Left colon (tissue), 2 donors: ENCODE measurements around the gene PIEZO2. TPM values are rescaled to one million over a fixed set of nuclear protein-coding genes. Genes with fewer than 3 reads are reported as not detected.
"Not testable (repeated sequence)": the region's sequence is repeated elsewhere in the genome, so short reads cannot be mapped to it uniquely, and the experiment has no call there.

Experiments
- ATAC-seq: fragments of 200-7000 bp; cut with Tn5 transposase; one replicate; pipeline ENCODE4 v1.9.1; 2020; ENCODE audit warnings: mild to moderate bottlenecking, moderate library complexity
- DNase-seq, 2 donors: peaks; one replicate each; pipeline ENCODE4 v3.0.0-alpha.2; 2020
- intact Hi-C, 2 donors: fragments of 100-400 bp; cut with DNase I in 1 of 2; cut with micrococcal nuclease in 1 of 2; formaldehyde crosslinking; loops; one replicate each; pipeline versions ENCODE4 v1.11.2 to v1.14.0; 2022; cut with DNase I, micrococcal nuclease
- total RNA-seq, 2 donors: library from RNA; stranded (reverse); fragmentation: NEBNext Ultra II Directional; extraction: Animal tissue kit (Norgen Biotek cat#: 25700); gene quantifications; one replicate each; pipeline ENCODE4 v1.2.1, GENCODE V29; 2021
- donor health status: DM: no; HTN: no; CAD: no.
- donor health status: DM: yes; HTN: yes; CAD: no.

Gene PIEZO2
- total RNA-seq, 2 donors from 2014 or later: 1.3 to 1.4 TPM

DNA sequence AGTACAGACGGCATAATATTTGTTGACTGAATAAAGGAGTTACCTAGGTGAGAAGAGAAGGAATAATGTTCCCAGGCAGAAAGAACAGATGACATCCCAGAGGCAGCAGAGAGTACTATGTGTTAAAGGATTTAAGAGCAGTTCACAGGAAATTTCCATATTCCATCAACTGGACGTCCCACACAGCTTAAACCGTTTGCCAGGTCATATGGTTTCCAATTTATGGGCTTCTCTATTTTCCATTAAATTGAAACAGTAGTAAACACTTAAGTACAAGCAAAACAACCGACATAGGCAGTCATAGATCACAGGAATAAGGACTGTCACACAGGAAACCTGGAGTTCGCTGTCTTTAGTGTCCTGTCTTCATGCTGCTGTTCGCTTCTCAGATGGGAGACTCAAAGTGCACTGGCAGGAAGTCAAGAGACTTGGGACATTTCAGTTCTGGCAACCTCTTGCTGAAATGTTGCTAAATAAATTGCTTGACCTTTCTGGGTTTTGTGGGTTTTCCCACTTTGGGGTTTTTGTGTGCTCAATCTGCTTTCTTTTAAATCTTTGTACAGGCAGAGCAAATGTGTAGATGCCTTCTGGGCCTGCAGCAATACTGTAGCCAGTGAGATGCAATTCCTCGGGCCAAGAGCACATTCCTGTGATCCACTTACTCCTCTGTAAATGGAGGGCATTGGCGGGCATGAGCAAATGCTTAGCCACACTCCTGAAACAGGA lies 5.8 kb upstream of the PIEZO2 start:
- DNase-seq: no peak
- intact Hi-C loops: loop anchor here (10.0 kb wide), 1 partner anchor 300 kb away; no protein-coding TSS in a partner anchor
- ATAC-seq: no peak

DNA sequence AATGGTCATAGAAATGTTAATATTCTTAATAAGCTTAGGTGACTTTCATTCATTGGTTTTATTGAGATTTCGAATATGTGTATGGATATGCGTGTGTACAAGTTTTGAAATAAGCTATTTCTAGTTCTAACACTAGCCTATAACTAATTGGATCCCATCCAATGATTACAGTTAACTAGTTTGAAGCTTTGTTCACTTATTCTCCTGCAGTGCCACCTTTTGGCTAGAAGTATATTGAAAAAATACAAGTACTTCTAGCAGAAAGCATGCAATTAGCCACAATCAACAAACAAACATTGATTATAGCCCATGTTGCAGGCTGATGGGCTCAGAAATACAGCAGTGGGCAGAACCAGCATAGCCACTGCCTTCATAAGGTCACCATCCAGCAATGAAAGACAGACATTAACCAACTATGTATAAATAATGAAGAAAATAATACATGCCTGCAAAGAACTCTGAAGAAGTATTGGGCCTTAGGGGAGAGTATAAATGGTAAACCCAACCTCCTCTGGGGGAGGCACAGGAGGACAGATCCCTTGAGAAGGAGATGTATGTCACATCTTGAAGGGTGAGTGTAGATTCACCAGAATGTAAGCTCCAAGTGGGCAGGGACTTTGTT lies 5.1 kb upstream of the PIEZO2 start:
- intact Hi-C loops: loop anchor here (5.0 to 10.0 kb wide), 2 partner anchors 300 to 592 kb away; no protein-coding TSS in a partner anchor
- ATAC-seq (no peak), DNase-seq (no peak)

- no peak for DNase-seq
- ATAC-seq: no peak
- intact Hi-C loops: loop anchor here (5.0 to 10.0 kb wide), 2 partner anchors 298 to 591 kb away; no protein-coding TSS in a partner anchor
These were observed 3.7 kb upstream of the PIEZO2 start for GRCh38 chr18:11153097-11153496.

DNA sequence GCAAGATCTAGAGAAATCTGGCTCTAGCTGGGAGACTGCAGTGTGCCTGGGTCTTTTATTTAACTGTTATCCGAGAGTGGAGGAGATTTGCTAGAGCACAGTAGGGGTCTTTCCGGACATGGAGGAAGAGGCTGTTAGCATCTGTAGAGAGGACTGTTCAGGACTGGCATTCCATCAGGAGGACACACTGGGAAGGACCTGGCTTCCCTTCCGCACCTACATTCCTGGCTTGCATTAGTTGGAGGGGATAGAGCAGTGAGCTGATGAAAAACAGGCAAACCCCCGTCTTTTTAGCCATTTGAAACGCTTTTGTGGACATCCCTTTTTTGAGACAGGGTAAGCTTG lies 874 bp upstream of the PIEZO2 start:
- no peak for DNase-seq
- ATAC-seq: no peak
- intact Hi-C loops: loop anchor here (5.0 to 10.0 kb wide), 2 partner anchors 295 to 588 kb away; no protein-coding TSS in a partner anchor

DNA sequence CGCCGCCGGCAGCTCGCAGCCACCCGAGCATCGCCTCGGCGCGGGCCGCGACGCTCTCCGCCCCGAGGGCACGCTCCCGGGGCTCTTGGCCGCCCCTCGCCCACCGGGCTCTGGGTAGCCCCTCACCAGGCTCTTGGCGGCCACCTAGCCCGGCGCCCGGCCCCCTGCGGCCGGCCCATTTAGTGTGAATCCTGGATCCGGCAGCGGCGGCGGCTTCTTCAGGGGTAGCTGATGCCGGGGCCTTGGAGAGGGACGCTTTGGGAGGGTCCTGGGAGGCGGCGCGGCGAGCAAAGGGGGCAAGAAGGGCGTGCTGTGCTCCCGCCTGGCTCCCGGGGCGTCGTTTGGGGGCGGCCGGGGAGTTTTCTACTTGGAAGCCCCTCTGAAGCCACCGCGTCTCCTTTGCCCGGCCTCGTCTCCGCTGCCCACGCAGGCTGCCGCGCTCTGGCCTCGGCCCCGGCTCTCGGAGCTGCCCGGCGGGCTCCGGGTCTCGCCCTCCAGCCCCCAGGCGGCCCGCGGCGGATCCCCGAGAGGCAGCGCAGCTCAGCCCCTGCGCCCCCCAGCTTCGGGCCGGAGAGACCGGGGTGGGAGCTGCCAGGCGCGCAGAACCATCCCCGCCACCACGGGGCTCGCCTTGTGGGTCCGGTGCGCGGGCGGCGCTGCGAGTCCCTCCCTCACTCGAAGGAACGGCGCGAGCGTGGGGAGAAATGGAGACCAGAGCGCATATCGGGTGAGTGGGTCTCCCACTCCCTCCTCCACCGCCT lies 509 bp downstream of the PIEZO2 start:
- no peak for ATAC-seq
- intact Hi-C loops: no loop called here
- DNase-seq: no peak

- DNase-seq (no peak), ATAC-seq (no peak)
- intact Hi-C loops: no loop called here
These were observed 1.2 kb downstream of the PIEZO2 start for GRCh38 chr18:11147962-11148679.

DNA sequence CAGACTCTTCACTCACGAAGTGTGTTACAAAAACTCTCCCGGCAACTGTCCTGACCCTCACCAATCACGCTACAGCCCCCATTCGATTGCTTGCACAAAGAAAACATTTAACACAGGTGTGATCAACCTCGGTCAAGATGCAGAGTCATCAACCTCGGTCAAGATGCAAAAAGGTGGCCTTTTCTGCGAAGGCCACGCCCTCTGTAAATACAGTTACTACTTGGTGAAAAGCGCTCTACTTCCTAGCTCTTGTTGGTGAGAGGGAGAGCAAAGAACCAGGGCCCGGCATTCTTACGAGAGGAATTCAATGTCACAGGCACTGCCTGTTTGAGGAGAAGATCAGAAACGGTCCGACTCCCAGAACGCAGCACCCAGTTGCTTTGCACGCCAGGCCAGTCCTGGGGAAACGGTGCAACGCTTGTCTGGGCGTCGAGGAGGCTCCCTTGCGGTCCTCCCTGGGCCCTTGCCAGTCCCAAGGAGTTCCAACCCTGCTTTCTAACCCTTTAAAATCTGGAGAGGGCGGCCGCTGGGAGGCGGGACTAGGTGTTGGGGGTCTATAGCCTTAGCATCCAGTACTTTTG lies 1.9 kb downstream of the PIEZO2 start:
- DNase-seq (no peak), ATAC-seq (no peak)
- intact Hi-C loops: no loop called here

DNA sequence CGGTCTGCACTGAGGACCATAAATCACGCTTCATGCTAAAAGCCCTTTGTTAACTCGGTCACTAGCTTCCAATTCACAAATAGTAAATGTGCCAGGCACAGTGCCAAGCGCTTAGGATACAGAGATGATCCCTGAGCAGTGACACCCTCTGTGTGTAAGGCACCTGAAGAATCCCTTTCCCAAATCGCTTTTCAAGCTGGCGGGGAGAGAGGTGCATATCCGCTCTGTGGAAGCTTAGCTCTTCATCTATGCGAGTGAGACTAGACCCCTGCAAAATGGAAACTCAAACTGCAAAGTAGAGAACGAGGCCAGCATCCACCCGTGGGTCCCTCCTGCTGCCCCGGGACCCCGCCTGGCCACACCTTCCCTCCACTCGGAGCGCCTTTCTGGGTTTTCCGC lies 2.4 kb downstream of the PIEZO2 start:
- intact Hi-C loops: no loop called here
- no peak for ATAC-seq
- DNase-seq: no peak

DNA sequence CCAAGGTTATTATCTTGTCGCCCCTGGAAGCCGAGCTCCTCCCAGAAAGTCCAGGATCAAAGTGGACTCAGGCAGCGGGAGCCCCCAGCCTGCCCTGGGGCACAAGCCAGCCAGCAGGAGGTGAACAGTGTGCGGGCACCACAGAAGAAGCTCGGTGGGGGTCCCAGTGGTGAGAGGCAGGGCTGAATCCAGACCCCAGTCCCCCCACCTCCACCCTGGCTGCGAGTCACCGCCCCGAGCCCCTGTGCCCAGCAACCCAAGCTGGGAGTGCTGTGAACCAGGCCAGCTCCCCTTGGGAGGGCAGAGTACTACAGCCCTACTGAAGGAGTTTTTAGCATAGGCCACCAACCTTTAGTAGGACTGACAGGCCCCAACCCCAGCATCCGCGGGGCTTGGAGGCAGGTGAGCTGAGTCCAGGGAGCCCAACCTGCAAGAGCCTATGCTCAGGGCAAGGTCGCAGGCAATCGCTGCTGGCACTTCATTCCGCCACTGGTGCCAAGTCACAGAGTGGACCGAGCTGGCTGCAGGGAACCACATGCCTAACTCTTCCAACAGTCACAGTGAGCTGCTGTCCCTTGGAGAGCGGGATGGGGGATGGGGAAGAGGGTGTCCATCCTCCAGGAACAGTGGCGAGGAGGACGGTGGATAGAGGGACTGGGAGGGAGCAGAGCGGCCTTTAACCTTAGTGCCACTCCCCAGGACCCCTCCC lies 3.0 kb downstream of the PIEZO2 start:
- ATAC-seq: no peak
- intact Hi-C loops: no loop called here
- DNase-seq: no peak

GRCh38 chr18:11145413-11146191 lies 3.8 kb downstream of the PIEZO2 start:
- DNase-seq (no peak), ATAC-seq (no peak)
- intact Hi-C loops: no loop called here

DNA sequence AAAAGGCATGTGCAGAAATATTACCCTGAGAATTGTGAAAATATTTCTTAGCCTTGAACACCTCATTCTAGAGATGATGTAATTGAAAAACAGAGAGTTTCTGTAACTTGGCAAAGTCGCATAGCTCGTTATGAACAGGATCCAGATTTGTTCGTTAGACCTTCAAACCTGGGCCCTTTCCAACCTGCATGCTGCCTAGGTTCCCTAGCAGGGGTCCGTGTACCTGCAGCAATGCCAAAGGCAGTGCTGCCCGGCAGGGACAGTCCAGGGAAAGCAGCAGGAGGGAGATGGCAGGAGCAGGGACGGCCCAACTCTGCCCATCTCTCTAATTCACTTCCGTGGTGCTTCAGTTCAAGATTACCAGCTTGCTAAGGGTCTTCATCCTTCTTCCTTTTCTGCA lies 12.0 kb downstream of the PIEZO2 start:
- DNase-seq (no peak), ATAC-seq (no peak)
- intact Hi-C loops: no loop called here

DNA sequence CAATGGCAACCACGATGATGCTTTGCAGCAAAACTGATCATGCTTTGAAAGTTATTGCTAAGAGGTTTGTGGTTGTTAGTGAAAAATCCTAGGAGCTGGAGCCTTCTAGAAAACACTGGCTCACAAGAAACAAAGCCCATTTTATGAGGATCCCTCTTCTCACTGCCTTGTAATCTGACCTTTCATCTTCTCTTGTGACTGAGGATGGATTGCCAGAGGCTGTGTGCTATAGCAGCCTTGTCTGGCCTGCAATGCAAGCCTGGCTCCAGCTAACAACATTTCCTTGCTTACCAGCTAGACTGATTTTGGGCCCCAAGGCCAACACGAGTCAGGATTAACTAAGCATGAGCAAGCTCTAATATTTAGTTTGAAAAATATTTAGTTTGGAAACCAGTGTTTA lies 13.1 kb downstream of the PIEZO2 start:
- intact Hi-C loops: no loop called here
- DNase-seq: no peak
- no peak for ATAC-seq

DNA sequence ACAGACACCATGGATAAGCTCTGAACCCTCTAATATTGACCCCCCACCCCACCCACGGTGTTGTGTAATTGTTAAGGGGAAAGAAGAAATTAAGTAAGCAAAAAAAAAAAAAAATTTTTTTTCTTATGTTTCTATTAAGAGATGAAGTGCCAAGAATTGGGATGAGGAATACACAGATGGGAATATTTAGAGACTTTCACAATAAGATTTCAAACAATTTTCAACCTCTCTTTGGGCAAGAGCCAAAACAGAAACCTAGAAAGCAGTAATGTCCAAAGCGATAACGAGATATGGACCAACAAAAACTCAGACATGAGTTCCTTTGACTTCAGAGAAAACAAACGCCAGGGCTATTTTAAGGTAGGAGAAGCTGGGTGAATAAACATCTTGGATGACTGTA lies 14.4 kb downstream of the PIEZO2 start:
- intact Hi-C loops: no loop called here
- ATAC-seq (no peak), DNase-seq (no peak)

- DNase-seq, ATAC-seq, intact Hi-C loops: not testable (repeated sequence)
These were observed 20.3 kb downstream of the PIEZO2 start for GRCh38 chr18:11129059-11129458.

DNA sequence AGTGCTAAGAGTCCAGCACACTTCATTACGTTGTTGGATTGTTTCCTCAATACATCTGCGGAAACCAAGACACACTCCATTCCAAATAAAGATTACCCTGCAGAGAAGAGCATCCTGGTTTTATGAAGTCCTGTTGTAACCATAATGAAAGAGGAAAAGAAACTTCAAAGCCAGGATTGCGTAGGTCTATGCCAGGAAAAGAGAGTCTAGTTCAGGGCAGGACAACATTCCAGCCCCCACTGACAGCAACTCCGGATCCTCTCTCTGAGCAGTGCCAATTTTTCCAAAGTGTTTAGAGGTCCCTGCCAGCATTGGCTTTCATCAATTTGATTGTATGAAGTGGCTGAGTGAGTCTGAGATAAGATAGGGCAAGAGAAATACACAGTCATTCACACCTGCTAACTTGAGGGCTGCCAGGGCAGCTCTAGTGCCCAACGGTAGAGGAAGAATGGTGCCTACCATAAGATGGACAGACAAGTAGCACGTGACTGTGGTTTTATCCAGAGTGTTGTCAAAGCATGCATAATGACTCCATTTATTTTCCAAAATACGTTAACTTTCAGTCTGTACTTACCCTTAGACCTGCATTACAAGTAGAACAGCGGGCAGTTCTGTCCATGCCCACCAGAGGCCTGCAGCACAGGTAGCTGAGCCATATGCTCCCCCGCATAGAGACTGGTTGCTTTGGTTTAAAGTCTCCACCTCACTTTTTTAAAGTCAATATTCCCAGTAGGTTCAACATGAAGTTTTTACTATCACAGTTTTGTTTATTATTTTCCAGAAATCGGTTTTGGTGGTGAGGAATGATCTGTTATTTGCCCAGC lies 23.7 kb downstream of the PIEZO2 start:
- ATAC-seq: no peak
- no peak for DNase-seq
- intact Hi-C loops: no loop called here

- intact Hi-C loops: no loop called here
- DNase-seq: no peak
- no peak for ATAC-seq
These were observed 25.3 kb downstream of the PIEZO2 start for GRCh38 chr18:11124054-11124453.

DNA sequence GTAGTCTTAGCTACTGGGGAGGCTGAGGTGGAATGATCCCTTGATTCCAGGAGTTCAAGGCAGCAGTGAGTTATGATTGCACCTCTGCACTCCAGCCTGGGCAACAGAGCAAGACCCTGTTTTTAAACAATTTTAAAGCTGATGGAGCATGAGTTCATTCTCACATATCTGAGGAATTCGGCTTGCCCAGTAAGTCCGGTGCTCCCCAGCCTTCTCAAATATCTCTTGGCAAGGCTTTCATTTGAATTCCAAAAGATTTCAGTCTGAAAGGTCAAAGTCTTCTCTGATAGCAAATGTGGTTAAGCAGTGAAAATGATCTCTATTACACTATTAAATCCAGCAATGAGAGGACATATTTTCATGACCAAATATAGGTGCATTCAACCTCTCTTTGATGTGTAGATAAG lies 27.9 kb downstream of the PIEZO2 start:
- ATAC-seq (no peak), DNase-seq (no peak)
- intact Hi-C loops: no loop called here
